ENCODE measurements around the gene RUBCN.

- TF ChIP-seq, protein P1, sequence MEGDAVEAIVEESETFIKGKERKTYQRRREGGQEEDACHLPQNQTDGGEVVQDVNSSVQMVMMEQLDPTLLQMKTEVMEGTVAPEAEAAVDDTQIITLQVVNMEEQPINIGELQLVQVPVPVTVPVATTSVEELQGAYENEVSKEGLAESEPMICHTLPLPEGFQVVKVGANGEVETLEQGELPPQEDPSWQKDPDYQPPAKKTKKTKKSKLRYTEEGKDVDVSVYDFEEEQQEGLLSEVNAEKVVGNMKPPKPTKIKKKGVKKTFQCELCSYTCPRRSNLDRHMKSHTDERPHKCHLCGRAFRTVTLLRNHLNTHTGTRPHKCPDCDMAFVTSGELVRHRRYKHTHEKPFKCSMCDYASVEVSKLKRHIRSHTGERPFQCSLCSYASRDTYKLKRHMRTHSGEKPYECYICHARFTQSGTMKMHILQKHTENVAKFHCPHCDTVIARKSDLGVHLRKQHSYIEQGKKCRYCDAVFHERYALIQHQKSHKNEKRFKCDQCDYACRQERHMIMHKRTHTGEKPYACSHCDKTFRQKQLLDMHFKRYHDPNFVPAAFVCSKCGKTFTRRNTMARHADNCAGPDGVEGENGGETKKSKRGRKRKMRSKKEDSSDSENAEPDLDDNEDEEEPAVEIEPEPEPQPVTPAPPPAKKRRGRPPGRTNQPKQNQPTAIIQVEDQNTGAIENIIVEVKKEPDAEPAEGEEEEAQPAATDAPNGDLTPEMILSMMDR (optimal IDR thresholded peaks at IDR 0.05 in 1 of 3, IDR thresholded peaks at IDR 0.05 in 1 of 3, conservative IDR thresholded peaks at IDR 0.05 in 1 of 3; ENCODE audit: extremely low read depth in 1 of 3, insufficient read depth in 2 of 3, low read length in 3 of 3) = no peak
- no peak for TF ChIP-seq EZH2 (IDR thresholded peaks at IDR 0.05; ENCODE audit: low read length)
Observed at GRCh38 chr3:197784019-197784585, 47.4 kb upstream of the RUBCN start.
